SK-N-SH treated with all-trans-retinoic acid at 6 μM for 48 hours (cell line): ENCODE data around the gene TTLL1.

Experiments
- ATAC-seq: fragments of 200-7000 bp; cut with Tn5 transposase; 3 replicates; pipeline ENCODE4 v1.9.1; 2020; ENCODE audit warnings: mild to moderate bottlenecking, moderate library complexity
- ARNTL ChIP-seq: fragments of 450-650 bp; formaldehyde crosslinking; IDR thresholded peaks from 2 replicates; pipeline ENCODE4 v1.5.0; 2020; ENCODE audit warnings: low read depth, mild to moderate bottlenecking, moderate library complexity, borderline replicate concordance
- BACH2 ChIP-seq: fragments of 250-450 bp; sonication (Bioruptor Pico); IDR thresholded peaks from 2 replicates; pipeline ENCODE4 v1.9.0; 2021; ENCODE audit warnings: mild to moderate bottlenecking, borderline replicate concordance
- CSRNP3 ChIP-seq: fragments of 250-450 bp; sonication (Bioruptor Pico); IDR thresholded peaks from 2 replicates; pipeline ENCODE4 v1.5.1; 2021; ENCODE audit warnings: mild to moderate bottlenecking, moderate library complexity
- ESRRG ChIP-seq: fragments of 250-450 bp; sonication (Bioruptor Pico); IDR thresholded peaks from 2 replicates; pipeline ENCODE4 v1.6.1; 2021; ENCODE audit warnings: mild to moderate bottlenecking
- GLIS3 ChIP-seq: fragments of 250-450 bp; sonication (Bioruptor Pico); IDR thresholded peaks from 2 replicates; pipeline ENCODE4 v1.5.0; 2020; ENCODE audit warnings: mild to moderate bottlenecking, moderate library complexity
- ISL1 ChIP-seq: fragments of 250-450 bp; sonication (Bioruptor Pico); IDR thresholded peaks from 2 replicates; pipeline ENCODE4 v2.1.2; 2022; ENCODE audit warnings: mild to moderate bottlenecking, moderate library complexity
- OSR1 ChIP-seq: fragments of 250-450 bp; sonication (Bioruptor Pico); IDR thresholded peaks from 2 replicates; pipeline ENCODE4 v1.8.0; 2022; ENCODE audit warnings: moderate library complexity, mild to moderate bottlenecking, inconsistent platforms
- PATZ1 ChIP-seq: fragments of 250-450 bp; sonication (Bioruptor Pico); IDR thresholded peaks from 2 replicates; pipeline ENCODE4 v1.8.0; 2020; ENCODE audit warnings: mild to moderate bottlenecking, moderate library complexity, borderline replicate concordance
- POU6F1 ChIP-seq: fragments of 250-450 bp; sonication (Bioruptor Pico); IDR thresholded peaks from 2 replicates; pipeline ENCODE4 v1.8.0; 2021; ENCODE audit warnings: low read depth, mild to moderate bottlenecking, moderate library complexity, borderline replicate concordance
- PPARA ChIP-seq: fragments of 250-450 bp; sonication (Bioruptor Pico); IDR thresholded peaks from 2 replicates; pipeline ENCODE4 v1.5.0; 2020; ENCODE audit warnings: mild to moderate bottlenecking, borderline replicate concordance
- RARB ChIP-seq: fragments of 250-450 bp; sonication (Bioruptor Pico); IDR thresholded peaks from 2 replicates; pipeline ENCODE4 v1.8.0; 2021; ENCODE audit warnings: mild to moderate bottlenecking, moderate library complexity
- SNAI2 ChIP-seq: fragments of 250-450 bp; sonication (Bioruptor Pico); IDR thresholded peaks from 2 replicates; pipeline ENCODE4 v1.5.0; 2020; ENCODE audit warnings: mild to moderate bottlenecking, moderate library complexity
- TCF4 ChIP-seq: fragments of 250-450 bp; sonication (Bioruptor Pico); IDR thresholded peaks from 2 replicates; pipeline ENCODE4 v1.8.0; 2021; ENCODE audit warnings: mild to moderate bottlenecking, moderate library complexity, borderline replicate concordance
- TOX ChIP-seq: fragments of 250-450 bp; sonication (Bioruptor Pico); IDR thresholded peaks from 2 replicates; pipeline ENCODE4 v1.8.0; 2021; ENCODE audit warnings: mild to moderate bottlenecking, moderate library complexity, borderline replicate concordance
- TSHZ2 ChIP-seq: fragments of 250-450 bp; sonication (Bioruptor Pico); IDR thresholded peaks from 2 replicates; pipeline ENCODE4 v1.5.0; 2020; ENCODE audit warnings: mild to moderate bottlenecking, moderate library complexity
- ZFP3 ChIP-seq: fragments of 250-450 bp; sonication (Bioruptor Pico); IDR thresholded peaks from 2 replicates; pipeline ENCODE4 v1.5.0; 2020; ENCODE audit warnings: mild to moderate bottlenecking, moderate library complexity
- ZFP30 ChIP-seq: fragments of 450-650 bp; formaldehyde crosslinking; IDR thresholded peaks from 2 replicates; pipeline ENCODE4 v1.5.0; 2022; ENCODE audit warnings: mild to moderate bottlenecking, moderate library complexity
- ZNF565 ChIP-seq: fragments of 450-650 bp; formaldehyde crosslinking; conservative IDR thresholded peaks from 2 replicates; pipeline ENCODE4 v1.5.0; 2020; ENCODE audit warnings: low read depth, mild to moderate bottlenecking, moderate library complexity
- ZNF70 ChIP-seq: fragments of 450-650 bp; formaldehyde crosslinking; IDR thresholded peaks from 2 replicates; pipeline ENCODE4 v1.5.0; 2020; ENCODE audit warnings: mild to moderate bottlenecking, moderate library complexity
- ZNF8 ChIP-seq: fragments of 450-650 bp; formaldehyde crosslinking; IDR thresholded peaks from 2 replicates; pipeline ENCODE4 v1.5.0; 2020; ENCODE audit warnings: mild to moderate bottlenecking, moderate library complexity

The TTLL1 gene

GRCh38 chr22:43080616-43081015, 8.6 kb downstream of the TTLL1 start (continued):
- TF ChIP-seq ZNF70 (CRISPR knock-in tag) (no peak), TCF4 (CRISPR knock-in tag) (no peak), POU6F1 (CRISPR knock-in tag) (no peak), ESRRG (no peak), ARNTL (CRISPR knock-in tag) (no peak), PATZ1 (CRISPR knock-in tag) (no peak), RARB (CRISPR knock-in tag) (no peak), ZNF8 (no peak), TOX (no peak)
- TF ChIP-seq, all 23 proteins: peak for 0

- no peak for ATAC-seq
Observed at GRCh38 chr22:43079742-43080141, 9.4 kb downstream of the TTLL1 start.

GRCh38 chr22:43078522-43078921, 10.7 kb downstream of the TTLL1 start:
- TF ChIP-seq ZFP30 (CRISPR knock-in tag) = no peak
- TF ChIP-seq POU6F1 (CRISPR knock-in tag) = no peak
- TF ChIP-seq ZFP3 (CRISPR knock-in tag) = no peak
- TF ChIP-seq TCF4 (CRISPR knock-in tag) = no peak
- no peak for TF ChIP-seq ARNTL (CRISPR knock-in tag)
- TF ChIP-seq PPARA (CRISPR knock-in tag) = no peak
- TF ChIP-seq ZNF8 = no peak
- no peak for TF ChIP-seq CSRNP3 (CRISPR knock-in tag)
- no peak for TF ChIP-seq PATZ1 (CRISPR knock-in tag)
- TF ChIP-seq ZNF565 (CRISPR knock-in tag) = no peak
- TF ChIP-seq TSHZ2 (CRISPR knock-in tag) = no peak
- ATAC-seq = no peak

More at GRCh38 chr22:43079742-43080141, 9.4 kb downstream of the TTLL1 start:
- TF ChIP-seq ISL1 (CRISPR knock-in tag) (no peak), SNAI2 (CRISPR knock-in tag) (no peak), GLIS3 (CRISPR knock-in tag) (no peak), TOX (no peak), POU6F1 (CRISPR knock-in tag) (no peak), ZFP3 (CRISPR knock-in tag) (no peak), BACH2 (no peak), ESRRG (no peak), CSRNP3 (CRISPR knock-in tag) (no peak), ARNTL (CRISPR knock-in tag) (no peak), OSR1 (CRISPR knock-in tag) (no peak), ZNF8 (no peak)
